Liver (tissue), 9 donors: ENCODE data around the gene PDE4B. TPM values are rescaled to one million over a fixed set of nuclear protein-coding genes. Genes with fewer than 3 reads are reported as not detected.

Experiments
- DNase-seq: peaks from one replicate; pipeline ENCODE4 v3.0.0-alpha.2; 2017; ENCODE audit warnings: low spot score
- H3K27ac ChIP-seq, 2 donors: one replicate each; pipeline ENCODE4 v1.7.0; 2013; ENCODE audit warnings: inconsistent platforms in 2 of 2, low read length in 2 of 2, control low read depth in 1 of 2, low read depth in 1 of 2, mild to moderate bottlenecking in 1 of 2
- H3K27me3 ChIP-seq, 4 donors: one replicate each; pipeline versions ENCODE4 v1.6.1 to v1.7.0; 2013; ENCODE audit warnings: low read length in 3 of 4, inconsistent platforms in 1 of 4, mild to moderate bottlenecking in 1 of 4, moderate library complexity in 1 of 4; ENCODE audit not compliant: control insufficient read depth in 4 of 4, insufficient read depth in 4 of 4
- H3K36me3 ChIP-seq, 4 donors: one replicate each; pipeline versions ENCODE4 v1.6.1 to v1.7.0; 2013; ENCODE audit warnings: low read length in 3 of 4, mild to moderate bottlenecking in 3 of 4, low read depth in 1 of 4, moderate library complexity in 1 of 4; ENCODE audit not compliant: control insufficient read depth in 4 of 4, insufficient read depth in 3 of 4
- H3K4me1 ChIP-seq, 4 donors: one replicate each; pipeline versions ENCODE4 v1.6.1 to v1.7.0; 2013; ENCODE audit warnings: low read length in 3 of 4, mild to moderate bottlenecking in 3 of 4, moderate library complexity in 1 of 4; ENCODE audit not compliant: control insufficient read depth in 4 of 4, insufficient read depth in 4 of 4
- H3K4me3 ChIP-seq, 3 donors: one replicate each; pipeline versions ENCODE4 v1.6.1 to v1.7.0; 2013; ENCODE audit warnings: low read length in 3 of 3, control low read depth in 1 of 3, low read depth in 1 of 3, mild to moderate bottlenecking in 1 of 3
- H3K9ac ChIP-seq, 2 donors: one replicate each; pipeline ENCODE4 v1.7.0; 2013; ENCODE audit warnings: low read length in 2 of 2, mild to moderate bottlenecking in 2 of 2, moderate library complexity in 2 of 2, control low read depth in 1 of 2, low read depth in 1 of 2
- H3K9me3 ChIP-seq, 4 donors: one replicate each; pipeline versions ENCODE4 v1.6.1 to v1.7.0; 2013; ENCODE audit warnings: low read length in 3 of 4; ENCODE audit not compliant: control insufficient read depth in 4 of 4
- ATF3 ChIP-seq: IDR thresholded peaks from 2 replicates; pipeline ENCODE4 v1.6.1; 2016; ENCODE audit warnings: antibody characterized with exemption
- CTCF ChIP-seq: fragments of 150-350 bp; IDR thresholded peaks from 2 replicates; pipeline ENCODE4 v1.5.1; 2017; ENCODE audit warnings: improper control_type of control experiment, low read depth, low read length; ENCODE audit not compliant: missing input control
- EGR1 ChIP-seq, 2 donors: IDR thresholded peaks; 2 replicates each; pipeline ENCODE4 v1.6.1; 2016 to 2018; ENCODE audit warnings: antibody characterized with exemption in 2 of 2, low read depth in 2 of 2
- FOXA1 ChIP-seq: IDR thresholded peaks from 2 replicates; pipeline ENCODE4 v1.6.1; 2016; ENCODE audit warnings: antibody characterized with exemption
- FOXA2 ChIP-seq: IDR thresholded peaks from 2 replicates; pipeline ENCODE4 v1.6.1; 2016; ENCODE audit warnings: antibody characterized with exemption
- GABPA ChIP-seq, 2 donors: IDR thresholded peaks in 1 of 2; conservative IDR thresholded peaks in 1 of 2; 2 replicates each; pipeline ENCODE4 v1.6.1; 2016; ENCODE audit warnings: antibody characterized with exemption in 2 of 2, mild to moderate bottlenecking in 1 of 2, moderate library complexity in 1 of 2
- HNF4A ChIP-seq, 2 donors: conservative IDR thresholded peaks; 2 replicates each; pipeline ENCODE4 v1.6.1; 2016; ENCODE audit warnings: antibody characterized with exemption in 2 of 2, mild to moderate bottlenecking in 2 of 2
- HNF4G ChIP-seq: IDR thresholded peaks from 2 replicates; pipeline ENCODE4 v1.6.1; 2016; ENCODE audit warnings: antibody characterized with exemption
- JUND ChIP-seq, 2 donors: IDR thresholded peaks; 2 replicates each; pipeline ENCODE4 v1.6.1; 2016; ENCODE audit warnings: antibody characterized with exemption in 2 of 2
- MAX ChIP-seq: IDR thresholded peaks from 2 replicates; pipeline ENCODE4 v1.6.1; 2016; ENCODE audit warnings: antibody characterized with exemption
- NR2F2 ChIP-seq: IDR thresholded peaks from 2 replicates; pipeline ENCODE4 v1.6.1; 2016; ENCODE audit warnings: antibody characterized with exemption
- RAD21 ChIP-seq, 2 donors: IDR thresholded peaks; 2 replicates each; pipeline ENCODE4 v1.6.1; 2016; ENCODE audit warnings: antibody characterized with exemption in 2 of 2, mild to moderate bottlenecking in 2 of 2
- REST ChIP-seq: IDR thresholded peaks from 2 replicates; pipeline ENCODE4 v1.6.1; 2016; ENCODE audit warnings: antibody characterized with exemption, mild to moderate bottlenecking
- RXRA ChIP-seq, 2 donors: IDR thresholded peaks; 2 replicates each; pipeline ENCODE4 v1.6.1; 2017 to 2018; ENCODE audit warnings: antibody characterized with exemption in 2 of 2, mild to moderate bottlenecking in 1 of 2
- SP1 ChIP-seq: IDR thresholded peaks from 2 replicates; pipeline ENCODE4 v1.6.1; 2018; ENCODE audit warnings: antibody characterized with exemption, mild to moderate bottlenecking
- TAF1 ChIP-seq: conservative IDR thresholded peaks from 2 replicates; pipeline ENCODE4 v1.6.1; 2016; ENCODE audit warnings: antibody characterized with exemption, mild to moderate bottlenecking
- YY1 ChIP-seq: IDR thresholded peaks from 2 replicates; pipeline ENCODE4 v1.6.1; 2016; ENCODE audit warnings: antibody characterized with exemption, mild to moderate bottlenecking
- ZBTB33 ChIP-seq: IDR thresholded peaks from 2 replicates; pipeline ENCODE4 v1.6.1; 2016; ENCODE audit warnings: antibody characterized with exemption
- WGBS: extraction: QIAGEN DNeasy Blood & Tissue Kit; methylation state at CpG from one replicate; pipeline ENCODE4 v1.1.7; 2013; 5-methylcytosine and 5-hydroxymethylcytosine counted together
- polyA plus RNA-seq, 2 donors: library from polyadenylated mRNA; stranded (reverse) in 1 of 2; unstranded in 1 of 2; fragments of 200-250 nt in 1 of 2; fragments of >200 nt in 1 of 2; fragmentation: Nextera tagmentation in 1 of 2; extraction: Ambion mirVana in 1 of 2; gene quantifications; one replicate each; pipeline versions ENCODE4 v1.2.1 to v1.2.3, GENCODE V29; 2013 to 2015
- total RNA-seq, 2 donors: library from RNA; depleted of rRNA; stranded (reverse); fragments of >200 nt; gene quantifications; one replicate each; pipeline ENCODE4 v1.2.3, GENCODE V29; 2014
- donor health status: healthy.
- donor health status: healthy.
- donor health status: healthy.
- donor health status: healthy.
- donor health status: healthy.

The PDE4B gene
- total and polyA plus RNA-seq, 4 donors, result 1.9 to 3.9 (median 2.7) TPM

GRCh38 chr1:65995928-65996327 is 203.2 kb downstream of the PDE4B start:
- H3K27ac ChIP-seq, result no peak overlapping the region
- DNase-seq, result no peak
- H3K9me3 ChIP-seq, result no peaks in the 10 kb centered on the region
- H3K4me3 ChIP-seq, result no peak overlapping the region
- TF ChIP-seq EGR1 (IDR thresholded peaks at IDR 0.05; ENCODE audit: low read depth in 2 of 2) (no peak), FOXA1 (no peak), NR2F2 (no peak), SP1 (no peak), JUND (IDR thresholded peaks at IDR 0.05) (no peak), GABPA (IDR thresholded peaks at IDR 0.05 in 1 of 2, conservative IDR thresholded peaks at IDR 0.05 in 1 of 2) (no peak), MAX (no peak), HNF4A (conservative IDR thresholded peaks at IDR 0.05) (no peak), TAF1 (no peak), ZBTB33 (no peak), CTCF (no peak)
- H3K9ac ChIP-seq, result no peak overlapping the region
- H3K4me1 ChIP-seq, result peaks cover 0 to 2% (median 0%) of the 10 kb centered on the region in 4 donors
- H3K36me3 ChIP-seq, result no peaks in the 10 kb centered on the region
- no peaks in the 10 kb centered on the region for H3K27me3 ChIP-seq

GRCh38 chr1:65997693-65998092 is 205.0 kb downstream of the PDE4B start:
- Histone ChIP-seq H3K36me3 (no peaks in the 10 kb centered on the region), H3K27ac (no peak overlapping the region), H3K9ac (no peak overlapping the region), H3K4me3 (no peak overlapping the region), H3K4me1 (peaks cover 0 to 2% (median 0%) of the 10 kb centered on the region in 4 donors), H3K27me3 (no peaks in the 10 kb centered on the region), H3K9me3 (no peaks in the 10 kb centered on the region)
- WGBS, result 92% methylated on average over 1 of the region's 1 CpG
- no peak for DNase-seq
- no peak for TF ChIP-seq CTCF
- no peak for TF ChIP-seq ZBTB33
- TF ChIP-seq YY1, result no peak
- no peak for TF ChIP-seq EGR1 (IDR thresholded peaks at IDR 0.05; ENCODE audit: low read depth in 2 of 2)
- TF ChIP-seq RXRA (IDR thresholded peaks at IDR 0.05), result no peak
- no peak for TF ChIP-seq MAX
- TF ChIP-seq FOXA1, result no peak
- no peak for TF ChIP-seq NR2F2
- TF ChIP-seq SP1, result no peak
- no peak for TF ChIP-seq ATF3
- TF ChIP-seq JUND (IDR thresholded peaks at IDR 0.05), result no peak
- TF ChIP-seq REST, result no peak
- no peak for TF ChIP-seq HNF4G
- no peak for TF ChIP-seq FOXA2
- TF ChIP-seq HNF4A (conservative IDR thresholded peaks at IDR 0.05), result no peak
- TF ChIP-seq RAD21 (IDR thresholded peaks at IDR 0.05), result no peak
